Measurements from ENCODE around the gene EIF5. TPM values are rescaled to one million over a fixed set of nuclear protein-coding genes. Genes with fewer than 3 reads are reported as not detected.

Gene EIF5
- total RNA-seq, 1 experiment from 2014 or later = 327 TPM

- ChIA-PET POLR2A (interaction anchor here (0.7 to 2.4 kb wide), 9 partner anchors 9 to 244 kb away, joined by 3 to 46 read pairs (median 4); partner anchors contain the start of genes EIF5 and KLC1), CTCF (interaction anchor here (0.7 to 5.1 kb wide), 2 partner anchors 8 to 49 kb away, joined by 4 to 36 read pairs; no protein-coding TSS in a partner anchor)
- Mint-ChIP-seq H3K4me1 (ENCODE audit: insufficient read depth, unreplicated experiment) (peaks cover 24% of the 10 kb centered on the region), H3K36me3 (ENCODE audit: insufficient read depth, unreplicated experiment) (peaks cover 6% of the 10 kb centered on the region), H3K9me3 (ENCODE audit: unreplicated experiment) (no peaks in the 10 kb centered on the region), H3K27me3 (ENCODE audit: insufficient read depth, unreplicated experiment) (no peaks in the 10 kb centered on the region), H3K27ac (ENCODE audit: low read depth, unreplicated experiment) (peak overlapping the region; percentile 87), H3K4me3 (ENCODE audit: unreplicated experiment) (peak overlapping the region; percentile 91)
- TF ChIP-seq CTCF (IDR thresholded peaks at IDR 0.05; ENCODE audit: unreplicated experiment) = no peak
- no TSS peak for BruUV-seq (replicated peaks)
- intact Hi-C loops (cut with micrococcal nuclease) = no loop called here
- no peak for DNase-seq (ENCODE audit: unreplicated experiment)
These were observed 50.6 kb downstream of the EIF5 start for GRCh38 chr14:103384450-103385151.

DNA sequence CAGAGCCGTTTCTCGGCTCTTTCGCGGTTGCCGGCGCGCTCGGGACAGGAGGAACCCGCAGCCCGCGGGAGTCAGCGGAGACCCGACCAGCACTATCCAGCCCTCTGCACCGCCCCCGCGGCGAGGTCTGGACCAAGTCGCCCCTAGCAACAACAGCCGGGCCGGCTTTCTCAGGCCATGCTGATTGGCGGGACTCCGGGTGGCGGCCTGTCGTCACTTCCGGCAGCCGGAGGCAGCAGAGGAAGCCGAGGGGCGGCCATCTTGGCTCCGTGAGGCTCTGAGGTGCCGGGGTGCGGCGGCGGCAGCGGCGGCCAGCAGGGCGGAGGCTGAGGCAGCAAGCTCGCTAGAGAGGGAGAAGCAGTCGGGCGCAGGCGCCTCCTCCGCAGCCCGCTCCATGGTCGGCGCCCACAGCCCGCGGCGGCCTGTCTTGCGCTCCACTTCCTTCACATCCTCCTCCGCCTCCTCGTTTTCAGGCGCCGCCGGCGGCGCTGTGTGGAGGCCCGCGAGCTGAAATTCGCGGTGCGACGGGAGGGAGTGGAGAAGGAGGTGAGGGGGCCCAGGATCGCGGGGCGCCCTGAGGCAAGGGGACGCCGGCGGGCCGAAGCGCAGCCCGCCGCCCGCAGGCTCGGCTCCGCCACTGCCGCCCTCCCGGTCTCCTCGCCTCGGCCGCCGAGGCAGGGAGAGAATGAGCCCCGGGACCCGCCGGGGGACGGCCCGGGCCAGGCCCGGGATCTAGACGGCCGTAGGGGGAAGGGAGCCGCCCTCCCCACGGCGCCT lies 51.3 kb downstream of the EIF5 start, which contains the start of gene MARK3:
TSS of gene MARK3 (plus strand) at position 264 of the 777 bp plus-strand sequence. CDS start 615 bp downstream, outside the sequence.
- Mint-ChIP-seq H3K36me3 (ENCODE audit: insufficient read depth, unreplicated experiment) (peaks cover 6% of the 10 kb centered on the region), H3K4me3 (ENCODE audit: unreplicated experiment) (peak within 1 kb of the TSS; percentile 91), H3K4me1 (ENCODE audit: insufficient read depth, unreplicated experiment) (peaks cover 24% of the 10 kb centered on the region), H3K27ac (ENCODE audit: low read depth, unreplicated experiment) (peak within 1 kb of the TSS; percentile 87), H3K9me3 (ENCODE audit: unreplicated experiment) (no peaks in the 10 kb centered on the region), H3K27me3 (ENCODE audit: insufficient read depth, unreplicated experiment) (no peaks in the 10 kb centered on the region)
- POLR2A ChIA-PET = interaction anchor here (0.7 to 2.4 kb wide), 8 partner anchors 10 to 249 kb away, joined by 3 to 46 read pairs (median 6); partner anchors contain the start of gene EIF5
- CTCF ChIA-PET = no interaction called here
- no peak for TF ChIP-seq CTCF (IDR thresholded peaks at IDR 0.05; ENCODE audit: unreplicated experiment)
- DNase-seq (ENCODE audit: unreplicated experiment) = peak; percentile 95
- intact Hi-C loops (cut with micrococcal nuclease) = no loop called here
- no TSS peak for BruUV-seq (replicated peaks)

DNA sequence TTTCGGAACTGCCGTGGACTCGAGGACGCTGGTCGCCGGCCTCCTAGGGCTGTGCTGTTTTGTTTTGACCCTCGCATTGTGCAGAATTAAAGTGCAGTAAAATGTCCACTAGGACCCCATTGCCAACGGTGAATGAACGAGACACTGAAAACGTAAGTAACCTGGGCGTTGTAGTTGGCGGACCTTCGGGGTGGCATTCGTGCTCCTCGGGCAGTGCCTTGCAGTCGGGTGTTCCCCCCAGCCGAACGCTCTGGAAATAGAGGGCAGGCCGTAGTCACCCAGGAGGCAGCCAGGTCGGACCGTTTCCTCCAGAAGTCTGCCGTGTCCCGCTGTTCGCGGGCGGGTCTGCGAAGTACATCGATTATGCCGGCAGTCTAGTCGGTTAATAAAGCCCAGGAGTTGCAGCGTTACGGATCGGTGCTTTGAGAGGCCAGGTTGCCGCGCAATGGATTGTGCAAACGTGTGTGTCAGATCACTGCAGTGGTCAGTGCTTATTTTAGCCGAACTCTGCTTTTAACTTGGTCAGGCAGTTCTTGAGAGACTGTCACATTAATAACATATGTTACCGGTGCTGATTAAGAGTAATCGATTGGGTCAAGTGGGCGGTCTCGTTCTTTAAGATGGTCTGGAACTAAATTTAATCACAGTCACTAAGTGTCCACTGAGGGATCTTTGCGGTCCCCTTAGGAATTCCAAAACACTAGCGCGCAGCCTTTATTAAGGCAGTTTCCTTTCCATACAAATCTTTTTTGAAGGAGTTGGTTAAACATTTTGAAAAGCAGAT lies 52.1 kb downstream of the EIF5 start:
- DNase-seq (ENCODE audit: unreplicated experiment) = peak; percentile 51
- Mint-ChIP-seq H3K4me3 (ENCODE audit: unreplicated experiment) (peak overlapping the region; percentile 91), H3K9me3 (ENCODE audit: unreplicated experiment) (no peaks in the 10 kb centered on the region), H3K36me3 (ENCODE audit: insufficient read depth, unreplicated experiment) (peaks cover 6% of the 10 kb centered on the region), H3K27ac (ENCODE audit: low read depth, unreplicated experiment) (peak overlapping the region; percentile 87), H3K27me3 (ENCODE audit: insufficient read depth, unreplicated experiment) (no peaks in the 10 kb centered on the region), H3K4me1 (ENCODE audit: insufficient read depth, unreplicated experiment) (peaks cover 24% of the 10 kb centered on the region)
- no peak for TF ChIP-seq CTCF (IDR thresholded peaks at IDR 0.05; ENCODE audit: unreplicated experiment)
- POLR2A ChIA-PET = interaction anchor here (0.6 to 3.5 kb wide), 13 partner anchors 11 to 1323 kb away, joined by 4 to 46 read pairs (median 6); partner anchors contain the start of gene EIF5
- intact Hi-C loops (cut with micrococcal nuclease) = no loop called here
- TSS peak; percentile 45 for BruUV-seq (replicated peaks)
- CTCF ChIA-PET = interaction anchor here (0.7 kb wide), 1 partner anchor 295 kb away, joined by 3 read pairs; no protein-coding TSS in a partner anchor

Measured in MCF 10A (cell line).